HG02763 (cell line): ENCODE results near the gene XKR7.
"Not testable (repeated sequence)": the region's sequence is repeated elsewhere in the genome, so short reads cannot be mapped to it uniquely, and the experiment has no call there.

Experiments used
- ATAC-seq: cut with Tn5 transposase; IDR thresholded peaks from one replicate; pipeline ENCODE4 v1.9.1; 2021; ENCODE audit warnings: mild to moderate bottlenecking, moderate library complexity; ENCODE audit not compliant: unreplicated experiment

Gene XKR7, protein sequence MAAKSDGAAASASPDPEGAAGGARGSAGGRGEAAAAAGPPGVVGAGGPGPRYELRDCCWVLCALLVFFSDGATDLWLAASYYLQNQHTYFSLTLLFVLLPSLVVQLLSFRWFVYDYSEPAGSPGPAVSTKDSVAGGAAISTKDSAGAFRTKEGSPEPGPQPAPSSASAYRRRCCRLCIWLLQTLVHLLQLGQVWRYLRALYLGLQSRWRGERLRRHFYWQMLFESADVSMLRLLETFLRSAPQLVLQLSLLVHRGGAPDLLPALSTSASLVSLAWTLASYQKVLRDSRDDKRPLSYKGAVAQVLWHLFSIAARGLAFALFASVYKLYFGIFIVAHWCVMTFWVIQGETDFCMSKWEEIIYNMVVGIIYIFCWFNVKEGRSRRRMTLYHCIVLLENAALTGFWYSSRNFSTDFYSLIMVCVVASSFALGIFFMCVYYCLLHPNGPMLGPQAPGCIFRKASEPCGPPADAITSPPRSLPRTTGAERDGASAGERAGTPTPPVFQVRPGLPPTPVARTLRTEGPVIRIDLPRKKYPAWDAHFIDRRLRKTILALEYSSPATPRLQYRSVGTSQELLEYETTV

DNA sequence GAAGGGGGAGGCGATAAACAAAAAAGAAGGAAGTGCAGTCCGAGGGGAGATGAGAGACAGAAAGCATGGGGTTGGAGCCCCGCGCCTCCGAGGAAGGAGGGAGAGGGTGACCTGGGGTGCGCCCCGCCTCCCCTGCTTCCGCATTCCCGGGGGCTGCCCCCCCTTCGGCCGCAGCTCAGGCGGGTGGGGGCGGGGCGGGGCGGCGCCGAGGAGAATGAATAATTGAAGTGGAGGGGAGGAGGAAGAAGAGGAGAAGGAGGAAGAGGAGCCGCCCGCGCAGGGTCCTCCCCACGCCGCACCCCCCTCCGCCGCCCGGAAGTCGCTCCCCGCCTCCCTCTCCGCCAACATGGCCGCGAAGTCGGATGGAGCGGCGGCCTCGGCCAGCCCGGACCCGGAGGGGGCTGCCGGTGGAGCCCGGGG lies at the start of gene XKR7:
Gene XKR7 (plus strand): TSS at position 322 of the 420 bp plus-strand sequence. CDS start 25 bp downstream, at position 347.
- no peak for ATAC-seq

DNA sequence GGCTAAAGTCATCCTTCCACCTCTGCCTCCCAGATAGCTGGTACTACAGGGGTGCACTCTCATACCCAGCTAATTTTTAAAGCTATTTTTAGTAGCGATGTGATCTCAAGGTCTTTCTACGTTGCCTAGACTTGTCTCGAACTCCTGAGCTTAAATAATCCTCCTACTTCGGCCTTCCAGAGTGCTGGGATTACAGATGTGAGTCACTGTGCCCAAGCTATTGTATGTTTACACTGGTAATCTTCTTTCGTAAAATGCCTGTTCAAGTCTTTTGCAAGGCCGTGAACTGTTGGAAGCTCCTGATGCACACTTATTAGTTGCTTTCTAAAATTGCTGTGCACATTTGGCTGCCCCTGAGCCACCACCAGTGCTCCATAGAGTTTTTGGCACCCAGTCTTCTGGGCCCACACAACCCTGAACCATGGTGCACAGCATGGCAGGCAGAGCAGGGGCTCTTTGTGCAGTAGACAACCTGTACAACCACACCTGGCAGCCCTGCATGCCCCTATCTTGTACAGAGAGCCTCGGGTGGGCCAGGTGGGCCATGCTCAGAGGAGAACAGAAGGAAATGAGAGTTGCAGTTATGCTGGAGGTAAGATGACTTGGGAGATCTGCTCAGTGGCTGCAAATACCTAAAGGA lies 49.4 kb upstream of the XKR7 start:
- no peak for ATAC-seq

DNA sequence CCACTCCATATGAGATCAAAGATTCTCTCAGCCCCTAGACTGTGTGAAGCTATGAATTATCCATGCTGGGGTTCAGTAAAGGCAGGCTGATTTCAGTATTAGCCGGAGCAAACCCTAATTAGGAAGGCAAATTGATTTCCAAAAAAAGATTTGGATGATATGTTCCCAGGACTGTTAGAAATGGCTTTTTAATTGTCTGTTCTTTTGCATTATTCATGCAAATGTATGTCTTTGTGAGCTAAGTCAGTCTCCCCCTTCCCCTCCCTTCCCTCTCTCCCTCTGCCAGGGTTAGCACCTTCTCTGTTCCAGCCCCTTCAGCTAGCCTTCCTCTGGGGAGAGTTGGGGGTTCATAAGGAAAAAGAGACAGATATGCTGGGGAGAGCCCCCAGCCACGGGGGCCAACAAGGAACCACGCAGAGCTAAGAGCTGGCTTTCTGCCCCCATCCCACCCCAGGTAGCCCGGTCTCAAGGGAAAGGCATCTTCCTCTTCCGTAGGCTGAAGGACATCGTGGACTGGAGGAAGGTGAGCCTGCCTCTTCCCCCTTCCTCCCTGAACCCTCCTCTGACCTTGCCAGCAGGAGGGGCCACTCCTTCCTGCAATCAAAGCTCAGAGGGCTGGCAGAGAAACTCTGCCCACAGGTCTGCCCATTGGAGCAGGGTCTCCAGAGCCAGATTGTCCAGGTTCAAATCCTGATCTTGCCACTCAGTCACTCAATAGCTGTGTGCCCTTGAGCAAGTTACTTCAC lies 48.4 kb upstream of the XKR7 start:
- no peak for ATAC-seq

DNA sequence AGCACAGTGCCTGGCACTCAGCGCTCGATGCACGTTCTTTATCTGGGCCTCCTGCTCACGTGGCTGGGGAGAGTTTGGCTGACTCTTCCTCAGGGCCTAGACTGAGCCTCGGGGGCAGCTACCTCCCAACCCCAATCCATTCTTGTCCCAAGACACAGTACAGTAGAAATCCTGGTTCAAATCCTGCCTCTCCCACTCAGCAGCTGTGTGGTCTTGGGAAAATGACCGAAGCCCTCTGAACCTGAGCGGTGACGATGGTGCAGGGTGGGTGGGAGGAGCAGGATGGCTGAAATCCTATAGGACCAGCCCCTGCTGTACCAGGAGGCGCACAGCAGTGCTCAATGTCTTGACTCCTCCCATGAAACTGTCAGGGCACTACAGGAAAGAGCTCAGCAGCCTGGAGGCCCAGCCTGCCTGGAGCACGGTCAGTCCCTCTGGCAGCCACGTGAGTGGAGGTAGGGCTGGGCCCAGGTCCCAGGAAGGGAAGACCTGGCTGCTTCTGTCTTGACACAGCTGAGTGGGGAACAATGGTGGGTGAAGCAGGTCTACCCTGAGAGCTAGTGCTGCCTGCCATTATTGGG lies 47.6 kb upstream of the XKR7 start:
- ATAC-seq, result no peak

DNA sequence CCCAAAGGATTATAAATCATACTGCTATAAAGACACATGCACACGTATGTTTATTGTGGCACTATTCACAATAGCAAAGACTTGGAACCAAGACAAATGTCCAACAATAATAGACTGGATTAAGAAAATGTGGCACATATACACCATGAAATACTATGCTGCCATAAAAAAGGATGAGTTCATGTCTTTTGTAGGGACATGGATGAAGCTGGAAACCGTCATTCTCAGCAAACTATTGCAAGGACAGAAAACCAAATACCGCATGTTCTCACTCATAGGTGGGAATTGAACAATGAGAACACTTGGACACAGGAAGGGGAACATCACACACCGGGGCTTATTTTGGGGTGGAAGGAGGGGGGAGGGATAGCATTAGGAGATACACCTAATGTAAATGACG lies 46.5 kb upstream of the XKR7 start:
- ATAC-seq, result not testable (repeated sequence)

DNA sequence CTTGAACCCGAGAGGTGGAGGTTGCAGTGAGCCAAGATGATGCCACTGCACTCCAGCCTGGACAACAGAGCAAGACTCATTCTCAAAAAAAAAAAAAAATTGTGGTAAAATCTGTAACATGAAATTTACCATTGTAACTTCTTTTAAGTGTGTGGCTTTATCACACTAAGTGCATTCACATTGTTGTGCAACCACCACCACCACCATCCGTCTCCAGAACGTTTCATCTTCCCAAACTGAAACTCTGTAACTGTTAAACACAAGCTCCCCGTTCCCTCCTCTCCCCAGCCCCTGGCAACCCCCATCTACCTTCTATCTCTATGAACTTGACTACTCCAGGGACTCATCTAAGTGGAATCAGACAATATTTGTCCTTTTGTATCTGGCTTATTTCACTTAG lies 45.8 kb upstream of the XKR7 start:
- ATAC-seq, result no peak

DNA sequence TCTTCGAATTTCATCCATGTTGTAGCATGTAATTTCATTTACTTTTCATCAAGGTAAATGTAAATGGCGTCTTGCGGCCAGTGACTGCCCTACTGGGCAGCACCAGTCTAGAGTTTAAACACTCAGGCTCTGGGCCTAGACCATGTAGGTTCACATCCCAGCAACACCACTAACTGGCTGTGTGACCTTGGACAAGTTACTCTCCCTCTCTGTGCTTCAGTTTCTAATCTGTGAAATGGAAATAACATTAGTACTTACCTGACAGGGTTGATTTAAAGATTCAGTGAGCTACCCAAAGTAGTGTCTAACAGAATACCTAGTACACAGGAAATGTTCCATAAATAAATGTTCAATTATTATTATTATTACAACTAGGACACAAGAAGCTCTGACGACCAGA lies 45.4 kb upstream of the XKR7 start:
- ATAC-seq, result no peak

DNA sequence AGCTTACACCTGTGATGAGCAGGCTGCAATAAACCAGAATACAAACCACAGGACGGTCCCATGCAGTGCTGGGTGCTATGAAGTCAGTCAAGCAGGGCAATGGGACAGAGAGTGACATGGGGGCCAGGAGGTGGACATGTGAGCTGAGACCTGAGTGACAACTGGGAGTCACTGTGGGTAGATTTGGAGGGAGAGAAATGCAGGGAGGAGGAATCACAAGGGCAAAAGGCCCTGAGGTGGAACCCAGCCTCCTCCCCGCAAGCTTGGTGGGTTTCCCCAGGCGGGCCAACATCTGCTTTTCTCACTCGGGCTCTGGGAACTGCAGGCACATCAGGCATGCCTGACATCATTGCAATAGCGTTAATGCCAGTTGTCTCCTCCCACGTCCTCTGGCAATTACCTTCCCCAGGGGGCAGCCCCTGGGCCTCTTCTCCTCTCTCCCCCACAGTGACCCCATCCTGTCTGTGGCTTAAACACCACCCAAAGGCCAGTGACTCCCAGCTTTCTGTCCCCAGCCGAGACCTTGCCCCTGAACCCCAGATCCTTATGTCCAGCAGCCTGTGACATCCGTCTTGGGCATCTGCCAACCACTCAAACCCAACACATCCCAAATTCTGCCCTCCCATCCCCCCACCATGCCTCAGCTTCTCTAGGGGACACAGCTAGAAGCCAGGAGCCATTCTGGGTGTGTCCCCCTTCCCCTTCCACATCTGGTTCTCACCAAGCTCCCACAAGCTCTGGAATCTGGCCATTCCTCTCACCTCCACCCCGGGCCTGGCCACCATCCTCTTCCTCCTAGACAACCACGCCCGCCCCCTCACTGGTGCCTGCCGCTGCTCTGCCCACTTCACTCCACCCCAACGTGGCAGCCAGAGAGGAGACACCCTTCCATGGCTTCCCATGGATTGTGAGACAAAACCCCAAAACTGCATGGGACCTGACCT lies 44.3 kb upstream of the XKR7 start:
- ATAC-seq, result peak; percentile 68

DNA sequence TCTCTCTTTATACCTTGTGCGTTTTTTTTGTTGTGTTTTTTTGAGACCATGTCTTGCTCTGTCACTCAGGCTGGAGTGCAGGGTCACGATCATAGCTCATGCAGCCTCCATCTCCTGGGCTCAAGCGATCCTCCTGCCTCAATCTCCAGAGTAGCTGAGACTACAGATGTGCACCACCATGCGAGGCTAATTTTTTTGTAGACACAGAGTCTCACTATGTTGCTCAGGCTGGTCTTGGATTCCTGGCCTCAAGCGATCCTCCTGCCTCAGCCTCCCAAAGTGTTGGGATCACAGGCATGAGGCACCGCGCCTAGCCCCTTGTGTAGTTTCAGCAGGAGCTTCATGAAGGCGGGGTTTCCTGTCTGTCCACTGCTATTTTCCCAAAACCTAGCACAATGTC lies 43.4 kb upstream of the XKR7 start:
- no peak for ATAC-seq

DNA sequence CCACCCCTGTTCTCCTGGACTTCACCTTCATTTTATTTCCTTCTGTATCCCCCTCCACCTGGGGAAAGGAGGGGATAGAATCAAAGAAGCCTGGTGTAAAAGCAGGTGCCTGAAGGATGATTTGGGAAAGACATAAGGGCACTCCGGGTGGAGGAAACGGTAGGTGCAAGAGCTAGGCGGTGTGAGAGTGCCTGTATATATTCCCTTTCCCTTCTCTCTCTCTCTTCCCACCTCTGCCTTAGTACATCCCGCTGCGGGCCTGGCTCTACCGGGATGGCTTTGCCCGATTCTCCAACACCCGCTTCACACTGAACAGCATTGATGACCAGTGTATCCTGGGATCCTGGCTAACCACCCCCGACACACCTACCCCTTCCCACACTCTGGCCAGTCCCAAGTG lies 42.3 kb upstream of the XKR7 start:
- ATAC-seq, result no peak

DNA sequence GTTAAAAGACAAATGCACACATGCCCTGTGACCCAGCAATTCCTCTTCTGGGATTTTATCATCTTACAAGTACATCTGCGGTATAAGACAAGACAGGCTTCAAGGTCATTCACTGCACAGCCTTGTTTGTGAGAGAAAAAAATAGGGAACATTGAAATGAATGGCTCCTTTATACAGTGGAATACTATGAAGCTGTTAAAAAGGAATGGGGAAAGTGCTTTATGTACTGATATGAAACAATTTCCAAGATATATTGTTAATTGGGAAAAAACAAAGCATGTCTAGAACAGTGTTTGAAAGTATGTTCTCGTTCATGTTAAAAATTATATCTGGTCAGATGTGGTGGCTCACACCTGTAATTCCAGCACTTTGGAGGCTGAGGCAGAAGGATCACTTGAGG lies 41.5 kb upstream of the XKR7 start:
- ATAC-seq, result no peak

DNA sequence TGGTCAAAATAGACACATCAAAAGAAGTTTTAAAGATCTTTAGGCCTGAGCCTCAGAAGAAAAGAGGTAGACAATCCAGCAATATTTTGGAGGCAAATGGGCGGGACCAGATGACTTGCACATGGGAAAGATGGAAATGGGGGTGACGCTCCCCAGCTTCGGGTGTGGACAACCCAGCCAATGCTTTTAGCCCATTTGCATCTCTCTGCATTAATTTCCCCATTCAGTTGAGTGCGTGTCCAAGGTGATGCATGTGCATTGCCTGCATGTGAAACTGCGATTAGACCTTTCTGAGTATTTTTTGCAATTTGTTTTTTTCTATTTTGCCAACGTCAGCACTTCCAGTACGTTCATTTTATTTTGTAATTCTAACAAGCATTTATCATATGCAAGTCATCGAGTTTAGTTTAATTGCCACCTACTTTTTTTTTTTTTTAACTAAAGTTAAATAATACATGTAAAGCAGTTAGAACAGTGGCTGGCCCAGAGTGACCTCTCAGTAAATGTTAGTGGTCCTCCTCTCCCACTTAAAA lies 40.3 kb upstream of the XKR7 start:
- no peak for ATAC-seq

DNA sequence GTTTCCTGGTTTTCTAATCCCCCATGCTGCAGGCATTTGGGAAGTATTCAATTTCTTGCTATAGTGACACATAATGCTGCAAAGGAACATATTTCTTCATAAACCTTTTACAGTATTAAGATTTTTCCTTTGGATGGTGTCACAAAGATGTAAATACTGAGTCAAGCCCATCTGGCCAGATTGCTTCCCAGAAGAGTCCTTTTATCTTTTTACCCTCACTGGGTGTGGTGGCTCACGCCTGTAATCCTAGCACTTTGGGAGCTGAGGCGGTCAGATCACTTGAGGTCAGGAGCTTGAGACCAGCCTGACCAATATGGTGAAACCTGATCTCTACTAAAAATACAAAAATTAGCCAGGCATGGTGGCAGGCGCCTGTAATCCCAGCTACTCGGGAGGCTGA lies 38.3 kb upstream of the XKR7 start:
- ATAC-seq, result not testable (repeated sequence)

DNA sequence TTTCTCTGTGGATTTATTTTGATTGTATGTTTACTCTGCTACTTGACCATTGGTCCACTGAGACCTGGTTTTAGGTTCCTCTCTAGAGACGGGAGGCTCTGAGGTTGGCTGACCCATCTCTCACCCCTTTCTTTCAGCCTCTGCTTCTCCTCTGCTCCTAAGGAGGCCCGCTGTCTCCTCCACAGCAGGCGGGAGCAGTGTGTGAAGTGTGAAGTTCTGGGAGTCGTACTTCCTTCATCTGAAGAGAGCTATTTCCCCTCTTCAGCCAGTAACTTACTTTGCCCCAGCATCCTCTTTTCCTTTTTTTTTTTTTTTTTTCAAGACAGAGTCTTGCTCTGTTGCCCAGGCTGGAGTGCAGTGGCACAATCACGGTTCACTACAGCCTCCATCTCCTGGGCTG lies 37.2 kb upstream of the XKR7 start:
- no peak for ATAC-seq

DNA sequence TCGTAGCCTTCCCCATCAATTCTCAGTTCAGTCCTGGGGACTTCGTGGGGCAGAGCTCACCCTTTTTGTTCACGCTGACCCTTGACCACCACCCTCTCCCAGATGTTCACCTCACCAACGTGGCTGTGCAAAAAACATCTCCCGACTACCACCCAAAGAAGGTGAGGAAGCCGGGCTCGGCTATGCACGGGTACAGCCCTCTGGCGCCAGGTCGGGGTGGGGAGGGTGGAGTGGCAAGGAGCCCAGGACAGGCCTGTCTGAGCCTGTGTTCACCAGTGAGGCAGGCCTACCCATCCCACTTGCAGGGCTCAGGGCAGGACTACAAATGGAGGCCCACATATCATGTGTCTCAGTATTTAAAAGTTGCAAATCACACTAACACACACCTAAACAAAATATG lies 34.3 kb upstream of the XKR7 start:
- ATAC-seq, result no peak

DNA sequence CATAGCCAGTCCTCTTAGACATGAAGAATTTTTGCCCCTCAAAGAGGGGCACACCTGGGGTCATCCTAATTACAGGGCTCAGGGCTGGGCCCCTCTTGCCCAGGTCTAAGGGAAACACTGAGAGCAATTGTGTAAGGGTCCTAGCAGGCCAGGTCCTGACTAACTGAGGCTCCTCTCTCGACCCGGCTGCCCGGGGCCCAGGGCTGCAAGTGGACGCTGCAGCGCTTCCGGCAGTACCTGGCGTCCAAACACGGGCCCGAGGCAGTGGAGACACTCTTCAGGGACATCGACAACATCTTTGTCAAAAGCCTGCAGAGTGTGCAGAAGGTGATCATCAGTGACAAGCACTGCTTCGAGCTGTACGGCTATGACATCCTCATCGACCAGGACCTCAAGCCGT lies 33.5 kb upstream of the XKR7 start:
- ATAC-seq, result no peak

DNA sequence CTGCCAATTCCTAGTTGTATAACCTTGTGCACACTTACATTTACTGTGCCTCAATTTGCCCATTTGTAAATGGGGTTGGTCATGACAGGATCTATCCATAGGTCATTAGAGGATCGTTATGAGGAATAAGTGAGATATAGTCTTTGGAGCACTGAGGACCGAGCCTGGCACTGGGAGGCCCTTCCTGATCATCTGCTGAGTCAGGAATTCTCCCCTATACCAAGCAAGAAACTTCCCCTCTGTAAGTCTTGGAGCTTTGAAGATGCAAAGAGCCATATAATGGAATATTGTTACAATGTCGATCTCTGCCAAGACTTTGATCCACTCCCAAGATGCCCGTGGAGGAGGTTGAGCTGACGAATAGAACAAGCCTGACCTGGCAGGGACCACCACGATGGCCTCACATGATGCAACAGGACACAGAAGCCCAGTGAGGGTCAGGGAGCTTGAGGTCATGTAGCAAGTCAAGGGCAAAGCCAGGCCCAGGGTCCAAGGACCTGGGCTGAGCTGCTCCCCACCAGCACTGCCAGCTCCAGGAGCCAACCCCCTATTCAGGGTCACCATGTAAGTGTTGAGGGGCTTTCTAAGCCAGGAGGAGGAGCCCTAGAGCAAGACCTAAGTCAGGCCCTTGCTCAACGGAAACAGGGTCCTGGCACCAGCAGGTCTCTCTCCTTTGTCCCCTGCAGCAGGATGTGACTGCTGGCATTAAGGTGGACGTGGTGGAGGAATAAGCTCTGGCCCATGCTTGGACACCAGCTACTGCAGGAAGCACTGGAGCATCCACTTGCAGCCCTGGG lies 32.8 kb upstream of the XKR7 start:
- ATAC-seq, result no peak

DNA sequence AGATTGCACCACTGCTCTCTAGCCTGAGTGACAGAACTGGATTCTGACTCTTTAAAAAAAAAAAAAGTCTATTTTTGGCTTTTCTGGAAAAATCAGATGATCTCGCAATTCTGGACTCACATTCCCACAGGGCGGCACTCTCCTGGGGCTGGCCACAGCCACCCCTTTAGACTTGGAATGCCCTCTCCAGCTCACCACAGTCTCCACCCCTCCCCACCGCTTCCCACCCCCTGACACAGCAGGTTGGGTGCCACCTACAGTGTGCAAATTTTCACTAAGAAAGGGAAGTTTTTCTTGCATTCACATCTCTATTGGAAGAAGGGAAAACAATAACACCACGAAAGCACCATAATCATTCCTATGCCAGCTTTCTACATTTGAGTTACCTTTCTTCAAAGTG lies 31.5 kb upstream of the XKR7 start:
- ATAC-seq, result no peak

DNA sequence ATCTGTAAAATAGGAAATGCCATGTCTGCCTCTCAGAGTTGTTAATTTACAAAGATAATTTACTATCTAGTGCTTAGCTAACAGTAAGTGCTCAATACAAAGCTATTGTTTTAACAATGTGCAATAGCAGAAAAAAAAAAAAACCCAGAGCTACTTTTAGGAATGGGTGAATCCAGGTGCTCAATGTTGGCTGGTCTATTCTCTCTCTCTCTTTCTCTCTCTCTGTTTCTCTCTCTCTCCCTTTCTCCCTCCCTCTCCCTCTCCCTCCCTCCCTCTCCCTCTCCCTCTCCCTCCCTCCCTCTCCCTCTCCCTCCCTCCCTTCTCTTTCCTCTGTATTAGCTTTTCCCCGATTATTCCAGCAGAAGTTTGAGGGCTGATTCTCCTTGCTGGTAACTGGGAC lies 30.1 kb upstream of the XKR7 start:
- no peak for ATAC-seq
